Skeletal muscle tissue (tissue), 4 donors: Measurements from ENCODE around the gene MRPS12. TPM values are rescaled to one million over a fixed set of nuclear protein-coding genes. Genes with fewer than 3 reads are reported as not detected.
A peak's percentile ranks its signal among the peaks of the same experiment; 100 is the strongest.

Source experiments
- H3K27ac ChIP-seq: one replicate; pipeline ENCODE4 v1.7.0; 2013; ENCODE audit warnings: mild to moderate bottlenecking, low read depth, low read length, inconsistent platforms
- H3K27me3 ChIP-seq, 3 donors: one replicate each; pipeline ENCODE4 v1.7.0; 2013; ENCODE audit warnings: low read length in 3 of 3; ENCODE audit not compliant: control insufficient read depth in 3 of 3, insufficient read depth in 3 of 3
- H3K36me3 ChIP-seq, 3 donors: one replicate each; pipeline ENCODE4 v1.7.0; 2013; ENCODE audit warnings: low read length in 3 of 3; ENCODE audit not compliant: control insufficient read depth in 3 of 3, insufficient read depth in 3 of 3
- H3K4me1 ChIP-seq, 3 donors: one replicate each; pipeline ENCODE4 v1.7.0; 2013; ENCODE audit warnings: low read length in 3 of 3, mild to moderate bottlenecking in 3 of 3; ENCODE audit not compliant: control insufficient read depth in 3 of 3, insufficient read depth in 3 of 3
- H3K4me3 ChIP-seq, 3 donors: one replicate each; pipeline ENCODE4 v1.7.0; 2013; ENCODE audit warnings: low read length in 3 of 3
- H3K9ac ChIP-seq, 3 donors: one replicate each; pipeline ENCODE4 v1.7.0; 2013; ENCODE audit warnings: low read length in 3 of 3, mild to moderate bottlenecking in 3 of 3, moderate library complexity in 2 of 3, low read depth in 1 of 3
- H3K9me3 ChIP-seq, 3 donors: one replicate each; pipeline ENCODE4 v1.7.0; 2013; ENCODE audit warnings: low read length in 3 of 3; ENCODE audit not compliant: control insufficient read depth in 3 of 3
- total RNA-seq: library from RNA; depleted of rRNA; stranded (reverse); fragments of >200 nt; gene quantifications from one replicate; pipeline ENCODE4 v1.2.3, GENCODE V29; 2014
- donor health status: Osteomylitis.

Gene MRPS12
- total RNA-seq, 1 donor from 2014 or later: 21.9 TPM

DNA sequence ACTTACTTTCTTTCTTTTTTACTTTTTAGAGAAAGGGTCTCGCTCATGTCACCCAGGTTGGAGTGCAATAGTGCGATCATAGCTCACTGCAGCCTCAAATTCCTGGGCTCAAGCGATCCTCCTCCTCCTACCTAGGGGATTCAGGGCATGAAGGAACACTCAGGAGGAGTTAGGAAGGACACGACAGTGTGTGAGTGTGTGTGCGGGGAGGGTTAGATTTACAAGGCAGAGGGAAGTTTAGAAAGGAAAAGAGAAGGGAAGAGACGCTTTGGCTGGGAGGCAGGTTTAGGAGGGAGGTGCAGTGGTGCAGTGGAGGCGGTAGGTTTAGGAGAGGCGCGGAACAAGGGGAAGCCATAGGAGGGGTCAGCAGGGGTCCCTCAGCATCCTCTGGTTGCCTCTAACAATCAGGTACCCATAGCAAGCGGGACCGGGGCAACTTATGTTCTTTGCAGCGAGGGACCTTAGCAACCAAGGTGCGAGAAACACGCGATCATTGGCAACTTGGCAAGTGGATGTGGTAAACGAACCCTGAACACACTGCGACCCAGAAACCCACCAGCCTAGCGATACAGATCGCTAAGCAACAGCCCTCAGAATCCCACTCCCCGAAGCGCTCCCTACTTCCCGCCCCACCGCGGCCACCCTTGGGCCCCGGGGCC, 31.8 kb upstream of the MRPS12 start:
- Histone ChIP-seq H3K4me1 (peaks cover 48 to 52% (median 49%) of the 10 kb centered on the region in 3 donors), H3K9me3 (no peaks in the 10 kb centered on the region), H3K27ac (peak overlapping the region; percentile 95), H3K27me3 (no peaks in the 10 kb centered on the region), H3K36me3 (peaks cover 0 to under 1% (median 0%) of the 10 kb centered on the region in 3 donors), H3K4me3 (peak overlapping the region; percentile 91 to 97 (median 93)), H3K9ac (peak overlapping the region; percentile 88 to 98 (median 96))

DNA sequence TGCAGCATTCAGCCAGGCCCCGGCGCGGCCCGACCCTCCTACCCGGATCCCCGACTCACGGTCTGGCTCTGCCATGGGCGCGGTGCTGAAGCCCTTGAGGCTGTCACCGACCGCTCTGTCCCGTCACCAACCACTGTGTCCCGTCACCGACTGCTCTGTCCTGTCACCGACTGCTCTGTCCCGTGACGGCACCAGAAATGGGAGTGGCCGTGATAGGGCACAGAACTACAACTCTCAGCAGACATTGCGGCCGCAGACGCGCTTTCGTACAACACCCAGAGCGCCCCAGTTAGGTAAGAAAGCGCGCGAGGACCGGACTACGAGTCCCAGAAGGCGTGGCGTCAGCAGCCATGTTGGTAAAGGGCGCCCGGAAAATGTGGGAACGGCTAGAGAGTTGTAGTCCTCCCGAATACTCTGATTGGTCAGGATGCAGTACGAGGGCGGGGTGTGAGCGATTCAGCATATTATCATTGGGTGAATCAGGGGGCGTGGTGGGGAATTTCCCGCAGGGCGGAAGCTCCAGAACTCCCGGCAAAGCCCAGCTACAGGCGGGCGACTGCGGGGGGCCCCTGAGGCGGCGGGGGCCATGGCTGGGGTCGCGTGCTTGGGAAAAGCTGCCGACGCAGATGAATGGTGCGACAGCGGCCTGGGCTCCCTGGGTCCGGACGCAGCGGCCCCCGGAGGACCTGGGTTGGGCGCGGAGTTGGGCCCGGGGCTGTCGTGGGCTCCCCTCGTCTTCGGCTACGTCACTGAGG, 31.1 kb upstream of the MRPS12 start, which contains the start of the genes NFKBIB and SIRT2:
Gene NFKBIB, plus strand, starts transcription at position 523 of the 755 bp plus-strand sequence. Its CDS starts 64 bp downstream, at position 587.
Gene SIRT2, minus strand, starts transcription at position 172 of the 755 bp plus-strand sequence. Its CDS starts 97 bp downstream, at position 75.
- Histone ChIP-seq H3K9me3 (no peaks in the 10 kb centered on the region), H3K27ac (peak within 1 kb of the TSS; percentile 95), H3K36me3 (peaks cover 0 to 4% (median 2%) of the 10 kb centered on the region in 3 donors), H3K27me3 (no peaks in the 10 kb centered on the region), H3K4me1 (peaks cover 41 to 45% (median 42%) of the 10 kb centered on the region in 3 donors), H3K4me3 (peak within 1 kb of the TSS; percentile 93 to 97 (median 93)), H3K9ac (peak within 1 kb of the TSS; percentile 88 to 98 (median 96))

- Histone ChIP-seq H3K9ac (peak overlapping the region; percentile 75 to 92 (median 77)), H3K4me3 (peak overlapping the region; percentile 66 to 93 (median 88)), H3K27me3 (no peaks in the 10 kb centered on the region), H3K9me3 (no peaks in the 10 kb centered on the region), H3K4me1 (peaks cover 35 to 39% (median 36%) of the 10 kb centered on the region in 3 donors), H3K27ac (peak overlapping the region; percentile 86), H3K36me3 (peaks cover under 1 to 7% (median 4%) of the 10 kb centered on the region in 3 donors)
Observed at GRCh38 chr19:38900202-38900629, 30.5 kb upstream of the MRPS12 start.

- H3K27ac ChIP-seq: peak overlapping the region; percentile 86
- no peaks in the 10 kb centered on the region for H3K9me3 ChIP-seq
- H3K4me3 ChIP-seq: peak overlapping the region in 2 of 3 donors; percentile 66 to 93
- H3K27me3 ChIP-seq: no peaks in the 10 kb centered on the region
- H3K9ac ChIP-seq: peak overlapping the region in 2 of 3 donors; percentile 77 to 92
- H3K4me1 ChIP-seq: peaks cover 32 to 34% (median 33%) of the 10 kb centered on the region in 3 donors
- peaks cover 5 to 12% (median 9%) of the 10 kb centered on the region in 3 donors for H3K36me3 ChIP-seq
Observed at GRCh38 chr19:38900743-38901190, 30.0 kb upstream of the MRPS12 start.

- Histone ChIP-seq H3K27ac (no peak overlapping the region), H3K9ac (no peak overlapping the region)
Observed at GRCh38 chr19:38901683-38902082, 29.1 kb upstream of the MRPS12 start.

DNA sequence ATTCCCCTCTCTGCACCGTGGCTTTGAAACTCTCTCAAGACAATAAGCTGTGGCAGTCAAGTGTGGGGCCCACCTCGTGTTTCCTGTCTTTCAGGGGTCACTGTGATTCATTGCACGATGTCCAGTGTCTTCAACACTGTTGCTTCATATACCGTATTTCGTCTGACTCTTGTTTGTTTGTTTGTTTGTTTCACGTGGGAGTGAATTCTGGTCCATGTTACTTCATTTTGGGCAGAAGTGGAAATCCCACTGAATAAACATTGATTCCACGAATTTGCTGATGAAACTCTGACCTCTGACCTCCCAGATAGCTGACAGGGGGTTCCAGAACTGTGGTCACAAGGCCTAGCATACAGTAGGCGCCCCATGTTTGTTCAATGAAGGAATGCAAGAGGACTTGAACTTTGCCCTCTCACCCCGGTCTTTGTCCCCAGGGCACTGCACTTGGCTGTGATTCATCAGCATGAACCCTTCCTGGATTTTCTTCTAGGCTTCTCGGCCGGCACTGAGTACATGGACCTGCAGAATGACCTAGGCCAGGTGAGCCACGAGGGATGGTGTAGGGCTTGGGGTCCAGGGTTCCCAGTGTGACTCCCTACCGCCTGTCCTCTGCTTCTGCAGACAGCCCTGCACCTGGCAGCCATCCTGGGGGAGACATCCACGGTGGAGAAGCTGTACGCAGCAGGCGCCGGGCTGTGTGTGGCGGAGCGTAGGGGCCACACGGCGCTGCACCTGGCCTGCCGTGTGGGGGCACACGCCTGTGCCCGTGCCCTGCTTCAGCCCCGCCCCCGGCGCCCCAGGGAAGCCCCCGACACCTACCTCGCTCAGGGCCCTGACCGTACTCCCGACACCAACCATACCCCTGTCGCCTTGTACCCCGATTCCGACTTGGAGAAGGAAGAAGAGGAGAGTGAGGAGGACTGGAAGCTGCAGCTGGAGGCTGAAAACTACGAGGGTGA, 25.9 kb upstream of the MRPS12 start:
- Histone ChIP-seq H3K4me3 (no peak overlapping the region), H3K9me3 (no peaks in the 10 kb centered on the region), H3K27ac (no peak overlapping the region), H3K9ac (no peak overlapping the region), H3K27me3 (no peaks in the 10 kb centered on the region), H3K36me3 (peaks cover 18 to 26% (median 25%) of the 10 kb centered on the region in 3 donors), H3K4me1 (peaks cover 3 to 9% (median 8%) of the 10 kb centered on the region in 3 donors)

More at GRCh38 chr19:38901683-38902082, 29.1 kb upstream of the MRPS12 start:
- peaks cover 8 to 13% (median 11%) of the 10 kb centered on the region in 3 donors for H3K36me3 ChIP-seq
- no peak overlapping the region for H3K4me3 ChIP-seq
- H3K4me1 ChIP-seq: peaks cover 28 to 30% (median 30%) of the 10 kb centered on the region in 3 donors
- no peaks in the 10 kb centered on the region for H3K27me3 ChIP-seq
- H3K9me3 ChIP-seq: no peaks in the 10 kb centered on the region

- Histone ChIP-seq H3K4me3 (no peak overlapping the region), H3K27me3 (no peaks in the 10 kb centered on the region), H3K27ac (no peak overlapping the region), H3K36me3 (peaks cover 22 to 30% (median 30%) of the 10 kb centered on the region in 3 donors), H3K9me3 (no peaks in the 10 kb centered on the region), H3K4me1 (peaks cover under 1 to 4% (median 2%) of the 10 kb centered on the region in 3 donors), H3K9ac (no peak overlapping the region)
Observed at GRCh38 chr19:38905620-38906019, 25.1 kb upstream of the MRPS12 start.

DNA sequence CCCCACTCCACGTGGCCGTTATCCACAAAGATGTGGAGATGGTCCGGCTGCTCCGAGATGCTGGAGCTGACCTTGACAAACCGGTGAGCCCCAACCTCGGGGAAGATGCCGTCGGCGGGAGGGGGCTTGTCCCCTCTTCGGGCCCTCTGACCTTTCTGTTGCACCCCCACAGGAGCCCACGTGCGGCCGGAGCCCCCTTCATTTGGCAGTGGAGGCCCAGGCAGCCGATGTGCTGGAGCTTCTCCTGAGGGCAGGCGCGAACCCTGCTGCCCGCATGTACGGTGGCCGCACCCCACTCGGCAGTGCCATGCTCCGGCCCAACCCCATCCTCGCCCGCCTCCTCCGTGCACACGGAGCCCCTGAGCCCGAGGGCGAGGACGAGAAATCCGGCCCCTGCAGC, 23.5 kb upstream of the MRPS12 start:
- peaks cover 0 to 5% (median 0%) of the 10 kb centered on the region in 3 donors for H3K27me3 ChIP-seq
- peaks cover 22 to 33% (median 30%) of the 10 kb centered on the region in 3 donors for H3K36me3 ChIP-seq

DNA sequence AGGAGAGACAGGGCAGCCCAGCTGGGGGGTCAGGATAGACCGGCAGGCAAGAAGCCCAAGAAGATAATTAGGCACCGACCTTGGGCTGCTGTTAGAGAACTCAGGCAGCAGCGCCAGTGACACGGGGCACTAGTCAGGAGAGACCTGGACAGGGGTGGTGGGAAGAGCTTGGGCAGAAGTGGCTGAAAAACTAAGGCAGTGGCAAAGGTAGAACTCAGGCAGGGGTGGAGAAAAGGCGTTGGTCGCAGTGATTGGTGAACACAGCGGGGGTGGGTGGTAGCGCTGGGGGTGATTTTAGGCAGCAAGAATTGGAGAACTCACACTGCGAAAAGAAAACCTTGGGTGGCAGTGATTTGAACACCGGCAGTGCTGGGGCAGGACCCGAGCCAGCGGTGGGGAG, 23.1 kb upstream of the MRPS12 start:
- Histone ChIP-seq H3K27ac (no peak overlapping the region), H3K4me3 (no peak overlapping the region), H3K27me3 (peaks cover 0 to 5% (median 0%) of the 10 kb centered on the region in 3 donors), H3K36me3 (peaks cover 22 to 33% (median 30%) of the 10 kb centered on the region in 3 donors), H3K4me1 (no peaks in the 10 kb centered on the region), H3K9me3 (no peaks in the 10 kb centered on the region), H3K9ac (no peak overlapping the region)

More for the DNA sequence above, 23.5 kb upstream of the MRPS12 start:
- H3K4me1 ChIP-seq: no peaks in the 10 kb centered on the region
- H3K9me3 ChIP-seq: no peaks in the 10 kb centered on the region
- no peak overlapping the region for H3K27ac ChIP-seq
- no peak overlapping the region for H3K4me3 ChIP-seq
- H3K9ac ChIP-seq: no peak overlapping the region
